GM23248 (cell line): ENCODE data around the gene ASB5. TPM values are rescaled to one million over a fixed set of nuclear protein-coding genes. Genes with fewer than 3 reads are reported as not detected.
A peak's percentile ranks its signal among the peaks of the same experiment; 100 is the strongest.
"Not testable (repeated sequence)": the region's sequence is repeated elsewhere in the genome, so short reads cannot be mapped to it uniquely, and the experiment has no call there.

Source experiments
- DNase-seq: peaks from one replicate; pipeline ENCODE4 v3.0.0-alpha.2; 2015
- H2AFZ ChIP-seq: fragments of 200-600 bp; sonication (generic); 2 replicates; pipeline ENCODE4 v1.6.1; 2016; ENCODE audit warnings: antibody characterized with exemption
- H3F3A ChIP-seq: fragments of 200-600 bp; sonication (generic); 2 replicates; pipeline ENCODE4 v1.6.1; 2016; ENCODE audit warnings: mild to moderate bottlenecking, antibody characterized with exemption, mixed run types; ENCODE audit not compliant: insufficient read depth
- H3K27ac ChIP-seq: fragments of 200-600 bp; sonication (generic); 2 replicates; pipeline ENCODE4 v1.5.1; 2016; ENCODE audit warnings: mild to moderate bottlenecking
- H3K27me3 ChIP-seq: fragments of 200-600 bp; sonication (generic); replicated peaks from 2 replicates; pipeline ENCODE4 v1.6.1; 2016; ENCODE audit warnings: mild to moderate bottlenecking; ENCODE audit not compliant: insufficient read depth
- H3K36me3 ChIP-seq: fragments of 200-600 bp; sonication (generic); 2 replicates; pipeline ENCODE4 v1.6.1; 2016; ENCODE audit warnings: low read depth, mild to moderate bottlenecking
- H3K4me1 ChIP-seq: fragments of 200-600 bp; sonication (generic); 2 replicates; pipeline ENCODE4 v1.6.1; 2016; ENCODE audit warnings: mild to moderate bottlenecking; ENCODE audit not compliant: insufficient read depth
- H3K4me2 ChIP-seq: fragments of 200-600 bp; sonication (generic); one replicate; pipeline ENCODE4 v1.6.1; 2016; ENCODE audit warnings: mild to moderate bottlenecking; ENCODE audit not compliant: unreplicated experiment
- H3K4me3 ChIP-seq: fragments of 200-600 bp; sonication (generic); 2 replicates; pipeline ENCODE4 v1.5.1; 2016; ENCODE audit warnings: mild to moderate bottlenecking
- H3K79me2 ChIP-seq: fragments of 200-600 bp; sonication (generic); 2 replicates; pipeline ENCODE4 v1.6.1; 2016; ENCODE audit warnings: mild to moderate bottlenecking; ENCODE audit not compliant: insufficient read depth
- H3K9ac ChIP-seq: fragments of 200-600 bp; sonication (generic); 2 replicates; pipeline ENCODE4 v1.6.1; 2016; ENCODE audit warnings: mild to moderate bottlenecking
- H3K9me2 ChIP-seq: fragments of 200-600 bp; sonication (generic); 2 replicates; pipeline ENCODE4 v1.6.1; 2016; ENCODE audit warnings: mixed run types, mild to moderate bottlenecking, moderate library complexity; ENCODE audit not compliant: insufficient read depth
- H3K9me3 ChIP-seq: fragments of 200-600 bp; sonication (generic); one replicate; pipeline ENCODE4 v1.6.1; 2017; ENCODE audit warnings: low read depth
- H4K20me1 ChIP-seq: fragments of 200-600 bp; sonication (generic); 2 replicates; pipeline ENCODE4 v1.6.0; 2016; ENCODE audit not compliant: insufficient read depth
- EZH2 ChIP-seq: fragments of 200-600 bp; sonication (generic); IDR thresholded peaks from 2 replicates; pipeline ENCODE4 v1.6.1; 2018; ENCODE audit warnings: antibody characterized with exemption, mild to moderate bottlenecking; ENCODE audit not compliant: insufficient read depth, poor library complexity, severe bottlenecking
- EZH2phosphoT487 ChIP-seq: fragments of 200-600 bp; sonication (generic); IDR thresholded peaks from 2 replicates; pipeline ENCODE4 v1.6.1; 2018; ENCODE audit warnings: antibody characterized with exemption, moderate library complexity, mild to moderate bottlenecking, low read depth; ENCODE audit not compliant: insufficient read depth
- WGBS, 2 experiments: methylation state at CpG; one replicate each; pipeline ENCODE4 v1.1.6; 2015 to 2017; ENCODE audit warnings: low lambda C conversion rate in 2 of 2, low coverage in 1 of 2; ENCODE audit errors: missing lambda C conversion rate in 2 of 2; 5-methylcytosine and 5-hydroxymethylcytosine counted together
- in situ Hi-C: fragments of 300-500 bp; cut with MboI; formaldehyde crosslinking; loops from 2 replicates; pipeline ENCODE4 v1.15.0; 2020
- polyA plus RNA-seq: library from polyadenylated mRNA; unstranded; fragments of >200 nt; fragmentation: Nextera tagmentation; extraction: Ambion mirVana; gene quantifications from 2 replicates; pipeline ENCODE4 v1.2.1, GENCODE V29; 2016
- total RNA-seq: library from RNA; depleted of rRNA; stranded (reverse); fragments of >200 nt; shearing (Covaris generic); gene quantifications from 2 replicates; pipeline ENCODE4 v1.2.3, GENCODE V29; 2014

Gene ASB5
- total and polyA plus RNA-seq, 2 experiments from 2014 or later, result not detected

DNA sequence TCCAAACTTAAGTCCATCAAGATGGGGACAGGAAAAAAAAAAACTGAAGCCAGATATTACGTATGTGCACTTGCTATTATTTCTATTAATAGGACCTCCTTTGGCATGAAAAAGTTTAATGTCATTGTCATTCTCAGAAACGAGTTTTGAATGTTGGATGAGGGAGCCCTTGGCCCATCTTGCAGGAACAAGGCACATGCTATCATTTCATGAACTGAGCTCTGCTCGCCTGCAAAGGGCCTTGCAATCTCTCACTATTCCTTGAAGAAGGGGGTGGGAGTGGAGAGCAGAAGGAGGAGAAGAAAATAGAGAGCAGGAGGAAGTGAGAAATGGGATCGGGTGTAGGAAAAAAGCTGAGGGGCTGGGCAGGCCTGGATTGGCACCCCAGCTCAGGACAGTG, 39.4 kb downstream of the ASB5 start:
- Histone ChIP-seq H3K9ac (no peak overlapping the region), H3K9me2 (no peaks in the 10 kb centered on the region), H3K4me2 (no peak overlapping the region), H3K27ac (no peak overlapping the region), H3K27me3 (no peaks in the 10 kb centered on the region), H3K4me1 (no peaks in the 10 kb centered on the region), H2AFZ (peak overlapping the region; percentile 59), H3K36me3 (no peaks in the 10 kb centered on the region), H3K4me3 (no peak overlapping the region), H3K9me3 (no peaks in the 10 kb centered on the region), H3K79me2 (no peaks in the 10 kb centered on the region), H4K20me1 (no peaks in the 10 kb centered on the region), H3F3A (no peaks in the 10 kb centered on the region)
- WGBS, 2 experiments, result 46 to 49% methylated on average over 4 of the region's 4 CpGs
- DNase-seq, result no peak
- no peak for TF ChIP-seq EZH2phosphoT487
- TF ChIP-seq EZH2, result no peak
- in situ Hi-C loops, result no loop called here

DNA sequence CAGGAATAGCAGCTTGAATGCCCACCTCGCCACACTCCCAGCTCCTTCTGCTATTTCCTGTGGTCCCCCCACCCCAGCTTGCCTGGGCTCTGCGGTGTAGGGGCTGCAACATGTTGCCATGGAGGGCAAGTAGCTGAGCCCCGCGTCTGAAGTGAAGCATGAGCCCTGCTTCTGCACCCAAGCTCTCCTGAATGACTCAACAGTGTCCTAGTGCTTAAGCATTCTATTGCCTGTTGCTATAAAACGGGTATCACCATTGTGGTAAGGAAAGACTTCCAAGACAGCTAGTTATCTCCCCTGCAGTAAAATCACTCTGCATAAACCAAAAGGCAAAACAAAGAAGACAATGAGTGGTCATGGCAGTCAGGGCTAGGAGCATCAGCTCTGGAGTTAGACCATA, 42.3 kb downstream of the ASB5 start:
- no peak overlapping the region for H2AFZ ChIP-seq
- no peaks in the 10 kb centered on the region for H3K9me3 ChIP-seq
- DNase-seq, result no peak
- H3K4me2 ChIP-seq, result no peak overlapping the region
- H3K4me1 ChIP-seq, result no peaks in the 10 kb centered on the region
- no peaks in the 10 kb centered on the region for H4K20me1 ChIP-seq
- H3K9ac ChIP-seq, result no peak overlapping the region
- no peaks in the 10 kb centered on the region for H3K79me2 ChIP-seq
- no peaks in the 10 kb centered on the region for H3F3A ChIP-seq
- 63 to 76% methylated on average over 5 of the region's 5 CpGs for WGBS, 2 experiments
- H3K9me2 ChIP-seq, result no peaks in the 10 kb centered on the region
- in situ Hi-C loops, result no loop called here
- no peaks in the 10 kb centered on the region for H3K27me3 ChIP-seq
- no peak overlapping the region for H3K4me3 ChIP-seq
- H3K36me3 ChIP-seq, result no peaks in the 10 kb centered on the region
- TF ChIP-seq EZH2 (no peak), EZH2phosphoT487 (no peak)
- no peak overlapping the region for H3K27ac ChIP-seq

DNA sequence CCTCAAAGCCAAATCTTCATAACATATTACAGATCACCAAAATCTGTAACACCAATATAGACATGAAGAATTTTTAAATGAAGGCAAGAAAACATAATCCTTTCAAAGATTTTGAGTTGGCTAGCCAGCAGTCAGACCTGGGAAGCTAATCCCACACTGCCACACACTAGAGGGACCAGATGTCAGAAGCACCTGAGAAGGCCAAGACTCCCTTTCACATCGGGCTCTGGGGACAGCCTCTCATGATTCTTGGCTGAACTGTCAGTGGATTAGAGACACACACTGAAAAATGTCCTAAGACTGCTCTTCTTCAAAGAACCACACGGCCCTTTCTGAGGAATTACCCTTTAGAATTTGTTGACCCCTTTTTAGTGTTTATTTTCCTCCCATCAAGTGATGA, 45.5 kb downstream of the ASB5 start:
- 40 to 69% methylated on average over 2 of the region's 2 CpGs for WGBS, 2 experiments
- Histone ChIP-seq H3K27ac (no peak overlapping the region), H3K79me2 (no peaks in the 10 kb centered on the region), H3K27me3 (no peaks in the 10 kb centered on the region), H2AFZ (no peak overlapping the region), H3K9me2 (no peaks in the 10 kb centered on the region), H3K4me1 (no peaks in the 10 kb centered on the region), H3K4me2 (no peak overlapping the region), H3K9me3 (no peaks in the 10 kb centered on the region), H3K9ac (no peak overlapping the region), H3F3A (no peaks in the 10 kb centered on the region), H4K20me1 (no peaks in the 10 kb centered on the region), H3K4me3 (no peak overlapping the region), H3K36me3 (no peaks in the 10 kb centered on the region)
- DNase-seq, result no peak
- in situ Hi-C loops, result no loop called here
- no peak for TF ChIP-seq EZH2
- TF ChIP-seq EZH2phosphoT487, result no peak

DNA sequence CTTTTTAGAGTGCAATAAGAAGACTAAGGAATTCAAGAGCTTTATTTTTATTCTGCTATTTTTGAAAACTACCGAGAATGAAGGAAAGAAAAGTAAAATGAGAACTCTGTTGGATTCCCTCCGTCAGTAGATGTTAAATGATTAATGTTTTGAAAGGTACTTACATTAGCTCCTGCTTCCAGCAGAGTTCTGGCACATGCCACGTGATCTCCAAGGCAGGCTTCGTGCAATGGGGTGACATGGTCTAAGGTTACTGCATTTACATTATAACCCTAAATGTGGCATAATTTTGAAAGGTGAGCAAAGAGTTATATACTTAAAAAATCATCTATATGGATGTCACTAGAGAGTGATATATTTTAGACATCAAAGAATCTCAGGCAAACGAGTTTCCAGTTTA, 46.9 kb downstream of the ASB5 start:
- H3K36me3 ChIP-seq, result no peaks in the 10 kb centered on the region
- no peaks in the 10 kb centered on the region for H3K79me2 ChIP-seq
- no peaks in the 10 kb centered on the region for H3K9me2 ChIP-seq
- no peak overlapping the region; the same call in 1 of the 2 replicates for H2AFZ ChIP-seq
- no peaks in the 10 kb centered on the region for H3K9me3 ChIP-seq
- no peak overlapping the region for H3K27ac ChIP-seq
- H3F3A ChIP-seq, result no peaks in the 10 kb centered on the region
- no peak overlapping the region for H3K4me2 ChIP-seq
- H3K4me3 ChIP-seq, result no peak overlapping the region
- H4K20me1 ChIP-seq, result no peaks in the 10 kb centered on the region
- no peak for DNase-seq
- H3K9ac ChIP-seq, result no peak overlapping the region
- in situ Hi-C loops, result no loop called here
- WGBS, 2 experiments, result 86 to 88% methylated on average over 5 of the region's 5 CpGs
- H3K4me1 ChIP-seq, result no peaks in the 10 kb centered on the region
- TF ChIP-seq EZH2 (no peak), EZH2phosphoT487 (no peak)
- no peaks in the 10 kb centered on the region for H3K27me3 ChIP-seq

DNA sequence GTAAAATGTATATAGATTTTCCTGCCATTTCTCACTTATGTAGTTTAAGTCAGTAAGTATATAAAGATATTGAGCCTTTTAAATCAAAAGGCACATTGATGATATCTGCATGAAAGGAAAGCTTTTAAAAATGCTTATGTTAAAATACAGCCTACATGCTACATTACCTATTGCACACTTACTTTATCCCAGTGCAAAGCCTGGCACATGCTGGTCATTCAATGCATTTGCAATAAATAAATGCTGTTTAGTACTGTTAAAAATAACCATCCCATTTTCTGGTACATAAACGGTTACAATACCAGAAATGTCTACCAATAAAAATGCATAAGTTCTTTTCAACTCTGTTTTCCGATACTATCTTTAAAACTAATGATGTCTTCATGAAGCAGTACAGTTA, 51.5 kb downstream of the ASB5 start:
- Histone ChIP-seq H3K9me3 (no peaks in the 10 kb centered on the region), H3K9ac (no peak overlapping the region), H3F3A (no peaks in the 10 kb centered on the region), H3K4me2 (no peak overlapping the region), H3K4me3 (no peak overlapping the region), H4K20me1 (no peaks in the 10 kb centered on the region), H3K27ac (no peak overlapping the region), H3K79me2 (no peaks in the 10 kb centered on the region), H3K4me1 (no peaks in the 10 kb centered on the region), H3K36me3 (no peaks in the 10 kb centered on the region), H3K27me3 (no peaks in the 10 kb centered on the region), H2AFZ (no peak overlapping the region; the same call in 1 of the 2 replicates), H3K9me2 (no peaks in the 10 kb centered on the region)
- TF ChIP-seq EZH2phosphoT487 (no peak), EZH2 (no peak)
- in situ Hi-C loops, result no loop called here
- 61 to 68% methylated on average over 2 of the region's 2 CpGs for WGBS, 2 experiments
- no peak for DNase-seq

DNA sequence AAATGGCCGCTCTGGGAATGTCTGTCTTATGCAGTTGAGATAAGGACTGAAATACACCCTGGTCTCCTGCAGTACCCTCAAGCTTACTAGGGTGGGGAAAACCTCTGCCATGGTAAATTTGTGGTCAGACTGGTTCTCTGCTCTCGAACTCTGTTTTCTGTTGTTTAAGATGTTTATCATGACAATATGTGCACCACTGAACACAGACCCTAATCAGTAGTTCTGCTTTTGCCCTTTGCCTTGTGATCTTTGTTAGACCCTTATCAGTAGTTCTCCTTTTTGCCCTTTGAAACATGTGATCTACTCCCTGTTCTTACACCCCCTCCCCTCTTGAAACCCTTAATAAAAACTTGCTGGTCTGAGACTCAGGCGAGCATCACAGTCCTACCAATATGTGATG, 56.7 kb downstream of the ASB5 start:
- 76 to 77% methylated on average over 3 of the region's 3 CpGs for WGBS, 2 experiments
- H3K9me2 ChIP-seq, H4K20me1 ChIP-seq, H3K9ac ChIP-seq, H3K4me2 ChIP-seq, H3K9me3 ChIP-seq, H3K4me3 ChIP-seq, in situ Hi-C loops, H3K4me1 ChIP-seq, DNase-seq, H3K36me3 ChIP-seq, H3F3A ChIP-seq, H2AFZ ChIP-seq, H3K79me2 ChIP-seq, H3K27ac ChIP-seq, H3K27me3 ChIP-seq: not testable (repeated sequence)
